ENCODE results near the gene NKX3-2. TPM values are rescaled to one million over a fixed set of nuclear protein-coding genes. Genes with fewer than 3 reads are reported as not detected.

Gene NKX3-2
- total and polyA plus RNA-seq, 12 donors = not detected

- Histone ChIP-seq H3K4me1 (peaks cover 5 to 75% (median 44%) of the 10 kb centered on the region in 9 donors), H3K4me3 (peak overlapping the region in 8 of 10 donors; percentile 49 to 63 (median 56)), H3K27me3 (peaks cover 90 to 100% (median 100%) of the 10 kb centered on the region in 7 donors), H3K36me3 (no peaks in the 10 kb centered on the region), H3K9me3 (no peaks in the 10 kb centered on the region), H3K27ac (no peak overlapping the region)
- ATAC-seq = no peak
- intact Hi-C loops (cut with DNase I) = loop anchor here in 2 of 10 donors (10.0 kb wide), 1 partner anchor 808 kb away; no protein-coding TSS in a partner anchor
- no peak for DNase-seq
- TF ChIP-seq CTCF (IDR thresholded peaks at IDR 0.05) = no peak
- WGBS, 2 donors = 42 to 43% methylated on average over 30 of the region's 30 CpGs
Observed at GRCh38 chr4:13543032-13543838, 1.1 kb downstream of the NKX3-2 start.

GRCh38 chr4:13542577-13543031 is 1.7 kb downstream of the NKX3-2 start:
- Histone ChIP-seq H3K27ac (no peak overlapping the region), H3K4me3 (peak overlapping the region in 6 of 10 donors; percentile 8 to 24 (median 18)), H3K27me3 (peaks cover 88 to 100% (median 100%) of the 10 kb centered on the region in 7 donors), H3K4me1 (peaks cover 5 to 70% (median 44%) of the 10 kb centered on the region in 9 donors), H3K9me3 (no peaks in the 10 kb centered on the region), H3K36me3 (no peaks in the 10 kb centered on the region)
- no peak for ATAC-seq
- intact Hi-C loops (cut with DNase I) = loop anchor here in 2 of 10 donors (10.0 kb wide), 1 partner anchor 808 kb away; no protein-coding TSS in a partner anchor
- WGBS, 2 donors = 34 to 35% methylated on average over 27 of the region's 27 CpGs
- no peak for DNase-seq
- TF ChIP-seq CTCF (IDR thresholded peaks at IDR 0.05) = no peak

GRCh38 chr4:13541720-13542576 is 2.4 kb downstream of the NKX3-2 start:
- H3K27me3 ChIP-seq = peaks cover 88 to 100% (median 100%) of the 10 kb centered on the region in 7 donors
- intact Hi-C loops (cut with DNase I) = loop anchor here in 2 of 10 donors (10.0 kb wide), 1 partner anchor 807 kb away; no protein-coding TSS in a partner anchor
- H3K36me3 ChIP-seq = no peaks in the 10 kb centered on the region
- no peak overlapping the region for H3K27ac ChIP-seq
- H3K9me3 ChIP-seq = no peaks in the 10 kb centered on the region
- ATAC-seq (peak in 4 of 8 donors; percentile 15 to 43 (median 22)), DNase-seq (no peak)
- 4% methylated on average over 76 to 79 of the region's 79 CpGs for WGBS, 2 donors
- peak overlapping the region in 8 of 10 donors; percentile 8 to 24 (median 19) for H3K4me3 ChIP-seq
- peak in 7 of 9 donors; percentile 16 to 57 (median 44) for TF ChIP-seq CTCF (IDR thresholded peaks at IDR 0.05)
- peaks cover 5 to 63% (median 39%) of the 10 kb centered on the region in 9 donors for H3K4me1 ChIP-seq

GRCh38 chr4:13541176-13541604 is 3.1 kb downstream of the NKX3-2 start:
- WGBS, 2 donors = 23 to 26% methylated on average over 10 of the region's 10 CpGs
- Histone ChIP-seq H3K27ac (no peak overlapping the region), H3K36me3 (no peaks in the 10 kb centered on the region), H3K4me1 (peaks cover 5 to 62% (median 39%) of the 10 kb centered on the region in 9 donors), H3K9me3 (no peaks in the 10 kb centered on the region), H3K4me3 (no peak overlapping the region), H3K27me3 (peaks cover 81 to 100% (median 100%) of the 10 kb centered on the region in 7 donors)
- ATAC-seq = no peak
- DNase-seq = no peak
- intact Hi-C loops (cut with DNase I) = loop anchor here in 2 of 10 donors (10.0 kb wide), 1 partner anchor 806 kb away; no protein-coding TSS in a partner anchor
- no peak for TF ChIP-seq CTCF (IDR thresholded peaks at IDR 0.05)

All from heart right ventricle (tissue), 16 donors.